ENCODE measurements around the gene C1orf198. TPM values are rescaled to one million over a fixed set of nuclear protein-coding genes. Genes with fewer than 3 reads are reported as not detected.

The C1orf198 gene
- total RNA-seq, 2 donors from 2014 or later = 166 to 273 TPM

DNA sequence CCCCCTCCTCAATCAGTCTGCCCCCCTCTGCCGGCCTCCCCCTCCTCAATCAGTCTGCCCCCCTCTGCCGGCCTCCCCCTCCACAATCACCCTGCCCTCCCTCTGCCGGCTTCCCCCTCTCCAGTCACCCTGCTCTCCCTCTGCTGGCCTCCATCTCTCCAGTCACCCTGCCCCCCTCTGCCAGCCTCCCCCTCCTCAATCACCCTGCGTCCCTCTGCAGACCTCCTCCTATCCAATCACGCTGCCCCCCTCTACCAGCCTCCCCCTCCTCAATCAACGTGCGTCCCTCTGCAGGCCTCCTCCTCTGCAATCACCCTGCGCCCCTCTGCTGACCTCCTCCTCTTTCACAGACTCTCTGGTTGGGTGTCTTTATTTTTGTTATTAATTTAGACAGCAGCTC, 11.5 kb upstream of the C1orf198 start:
- peaks cover 0 to 12% of the 10 kb centered on the region in 2 donors for H3K4me1 ChIP-seq (ENCODE audit: control insufficient read depth in 1 of 2, low read depth in 2 of 2)
- ATAC-seq (ENCODE audit: insufficient number of reproducible peaks, low FRiP score, low read depth) = no peak
- peaks cover 4% of the 10 kb centered on the region for H3K9me3 ChIP-seq
- no peaks in the 10 kb centered on the region for H3K36me3 ChIP-seq
- no peak for DNase-seq (ENCODE audit: low spot score)
- H3K27me3 ChIP-seq (replicated peaks; ENCODE audit: insufficient read depth) = no peaks in the 10 kb centered on the region
- no peak overlapping the region for H3K4me3 ChIP-seq
- H3K27ac ChIP-seq = no peak overlapping the region
- TF ChIP-seq CTCF (IDR thresholded peaks at IDR 0.05) = no peak

DNA sequence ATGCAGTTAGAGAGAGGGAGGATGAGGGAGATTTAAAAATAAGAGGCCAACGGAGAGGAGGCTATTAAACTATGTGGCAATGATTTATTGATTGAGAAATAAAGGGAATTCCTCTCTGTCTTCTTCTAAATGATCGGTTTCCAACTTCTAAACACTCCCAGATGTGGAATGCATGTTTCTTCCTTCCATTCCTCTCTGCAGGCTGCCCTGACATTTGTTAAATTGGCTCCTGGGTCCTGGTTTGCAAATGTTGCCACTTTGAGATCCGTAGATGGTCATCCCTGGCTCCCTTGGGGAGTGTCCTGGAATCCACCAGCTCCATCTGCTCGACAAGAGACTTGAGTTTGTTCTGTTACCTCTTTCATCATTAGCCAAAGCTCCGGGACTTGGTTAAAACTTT, 10.3 kb upstream of the C1orf198 start:
- ATAC-seq (ENCODE audit: insufficient number of reproducible peaks, low FRiP score, low read depth) (no peak), DNase-seq (ENCODE audit: low spot score) (no peak)
- Histone ChIP-seq H3K4me3 (no peak overlapping the region), H3K9me3 (no peaks in the 10 kb centered on the region), H3K4me1 (ENCODE audit: control insufficient read depth in 1 of 2, low read depth in 2 of 2) (peaks cover 0 to 8% of the 10 kb centered on the region in 2 donors), H3K36me3 (no peaks in the 10 kb centered on the region), H3K27me3 (replicated peaks; ENCODE audit: insufficient read depth) (no peaks in the 10 kb centered on the region), H3K27ac (no peak overlapping the region)
- no peak for TF ChIP-seq CTCF (IDR thresholded peaks at IDR 0.05)

DNA sequence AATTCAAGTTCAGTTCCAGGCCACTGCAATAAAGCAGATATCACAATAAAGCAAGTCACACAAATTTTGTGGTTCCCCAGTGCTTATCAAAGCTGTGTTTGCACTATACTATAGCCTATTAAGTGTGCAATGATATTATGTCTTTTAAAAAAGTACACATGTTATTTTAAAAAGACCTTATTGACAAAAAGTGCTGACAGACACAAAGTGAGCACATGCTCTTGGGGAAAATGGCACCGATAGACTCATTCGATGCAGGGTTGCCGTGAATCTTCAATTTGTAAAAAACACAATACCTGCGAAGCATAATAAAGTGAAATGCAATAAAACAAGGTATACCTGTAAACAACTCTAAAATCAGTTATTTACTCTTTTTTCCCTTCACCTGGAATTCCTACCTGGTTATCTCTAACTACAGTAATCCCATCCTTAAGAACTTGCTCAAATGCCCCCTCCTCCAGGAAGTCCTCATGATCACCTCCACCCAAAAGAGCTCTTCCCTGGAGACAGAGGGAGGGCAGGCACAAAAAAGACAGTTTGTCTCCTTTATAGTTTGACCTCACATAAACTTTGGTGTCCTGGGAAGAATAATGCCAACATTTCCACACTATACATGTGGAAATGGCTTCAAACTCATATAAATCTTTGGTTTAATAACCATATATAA, 9.7 kb upstream of the C1orf198 start:
- Histone ChIP-seq H3K27ac (no peak overlapping the region), H3K9me3 (no peaks in the 10 kb centered on the region), H3K4me1 (ENCODE audit: control insufficient read depth in 1 of 2, low read depth in 2 of 2) (peaks cover 0 to 7% of the 10 kb centered on the region in 2 donors), H3K36me3 (no peaks in the 10 kb centered on the region), H3K27me3 (replicated peaks; ENCODE audit: insufficient read depth) (no peaks in the 10 kb centered on the region), H3K4me3 (no peak overlapping the region)
- no peak for DNase-seq (ENCODE audit: low spot score)
- no peak for TF ChIP-seq CTCF (IDR thresholded peaks at IDR 0.05)
- ATAC-seq (ENCODE audit: insufficient number of reproducible peaks, low FRiP score, low read depth) = no peak

DNA sequence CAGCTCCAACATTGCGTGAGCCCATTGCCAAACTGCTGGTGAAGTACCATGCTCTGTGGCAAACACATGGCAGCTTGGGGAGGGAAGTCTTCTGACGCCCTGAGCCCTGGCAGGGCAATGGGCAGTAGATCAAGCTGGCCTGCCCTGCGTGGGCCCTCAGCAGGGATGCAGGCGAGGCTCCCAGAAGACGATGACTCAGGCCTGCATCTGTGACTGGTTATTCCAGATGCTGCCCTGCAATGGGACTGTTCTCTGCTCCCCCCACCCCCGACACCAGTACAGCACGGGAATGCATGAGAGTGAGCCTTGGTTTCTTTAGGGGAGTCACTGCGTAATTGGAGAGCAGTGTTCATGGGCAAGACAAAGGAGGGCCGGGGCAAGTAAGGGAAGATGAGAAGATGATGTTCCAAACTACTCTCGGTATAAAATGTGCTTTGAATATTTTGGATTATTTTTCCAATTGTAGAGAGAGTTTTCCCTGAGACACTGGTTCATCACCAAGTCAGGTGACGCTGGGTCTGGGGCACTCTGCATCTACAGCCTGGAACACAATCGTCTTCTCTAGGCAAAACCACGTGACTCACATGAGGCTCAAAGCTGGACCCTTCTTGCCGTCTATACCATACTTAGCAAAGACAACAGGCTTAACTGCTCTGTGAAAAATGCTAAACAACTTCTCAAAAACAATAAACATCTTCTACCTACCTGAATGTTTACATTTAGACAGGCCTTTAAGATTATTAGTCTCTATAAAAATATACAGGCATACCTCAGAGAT, 9.0 kb upstream of the C1orf198 start:
- no peaks in the 10 kb centered on the region for H3K36me3 ChIP-seq
- ATAC-seq (ENCODE audit: insufficient number of reproducible peaks, low FRiP score, low read depth) = no peak
- H3K27me3 ChIP-seq (replicated peaks; ENCODE audit: insufficient read depth) = no peaks in the 10 kb centered on the region
- no peak for DNase-seq (ENCODE audit: low spot score)
- H3K9me3 ChIP-seq = no peaks in the 10 kb centered on the region
- TF ChIP-seq CTCF (IDR thresholded peaks at IDR 0.05) = no peak
- no peak overlapping the region for H3K27ac ChIP-seq
- no peak overlapping the region for H3K4me3 ChIP-seq
- peaks cover 0 to 7% of the 10 kb centered on the region in 2 donors for H3K4me1 ChIP-seq (ENCODE audit: control insufficient read depth in 1 of 2, low read depth in 2 of 2)

- Histone ChIP-seq H3K4me3 (no peak overlapping the region), H3K27me3 (replicated peaks; ENCODE audit: insufficient read depth) (no peaks in the 10 kb centered on the region), H3K4me1 (ENCODE audit: control insufficient read depth in 1 of 2, low read depth in 2 of 2) (peaks cover 0 to 7% of the 10 kb centered on the region in 2 donors), H3K27ac (no peak overlapping the region), H3K36me3 (no peaks in the 10 kb centered on the region), H3K9me3 (no peaks in the 10 kb centered on the region)
- no peak for TF ChIP-seq CTCF (IDR thresholded peaks at IDR 0.05)
- ATAC-seq (ENCODE audit: insufficient number of reproducible peaks, low FRiP score, low read depth) (no peak), DNase-seq (ENCODE audit: low spot score) (no peak)
Observed at GRCh38 chr1:230876660-230877059, 8.3 kb upstream of the C1orf198 start.

Data from thoracic aorta (tissue), 2 donors.